GM21381 (cell line): ENCODE measurements around the gene BRSK2.
"Not testable (repeated sequence)": the region's sequence is repeated elsewhere in the genome, so short reads cannot be mapped to it uniquely, and the experiment has no call there.

Source experiments
- ATAC-seq: cut with Tn5 transposase; IDR thresholded peaks from one replicate; pipeline ENCODE4 v1.9.1; 2021; ENCODE audit warnings: mild to moderate bottlenecking, moderate library complexity; ENCODE audit not compliant: unreplicated experiment

BRSK2 gene

GRCh38 chr11:1353383-1354124 lies 36.2 kb upstream of the BRSK2 start:
- ATAC-seq = no peak

- no peak for ATAC-seq
Observed at GRCh38 chr11:1354125-1354938, 35.4 kb upstream of the BRSK2 start.

GRCh38 chr11:1356007-1356435 lies 33.7 kb upstream of the BRSK2 start:
- no peak for ATAC-seq

GRCh38 chr11:1356478-1356960 lies 33.2 kb upstream of the BRSK2 start:
- no peak for ATAC-seq

GRCh38 chr11:1358286-1358685 lies 31.4 kb upstream of the BRSK2 start:
- ATAC-seq = no peak

- not testable (repeated sequence) for ATAC-seq
Observed at GRCh38 chr11:1358931-1359330, 30.8 kb upstream of the BRSK2 start.

GRCh38 chr11:1359556-1359955 lies 30.2 kb upstream of the BRSK2 start:
- no peak for ATAC-seq

- ATAC-seq = no peak
Observed at GRCh38 chr11:1360181-1360834, 29.4 kb upstream of the BRSK2 start.

- no peak for ATAC-seq
Observed at GRCh38 chr11:1360835-1361357, 28.8 kb upstream of the BRSK2 start.

GRCh38 chr11:1361882-1362281 lies 27.9 kb upstream of the BRSK2 start:
- no peak for ATAC-seq

GRCh38 chr11:1367721-1368120 lies 22.0 kb upstream of the BRSK2 start:
- no peak for ATAC-seq

GRCh38 chr11:1368216-1368615 lies 21.5 kb upstream of the BRSK2 start:
- ATAC-seq = no peak

GRCh38 chr11:1368966-1369365 lies 20.8 kb upstream of the BRSK2 start:
- no peak for ATAC-seq

GRCh38 chr11:1369371-1370005 lies 20.2 kb upstream of the BRSK2 start:
- no peak for ATAC-seq

- no peak for ATAC-seq
Observed at GRCh38 chr11:1370186-1371025, 19.3 kb upstream of the BRSK2 start.

- ATAC-seq = no peak
Observed at GRCh38 chr11:1371026-1371325, 18.8 kb upstream of the BRSK2 start.

- ATAC-seq = no peak
Observed at GRCh38 chr11:1371377-1371776, 18.4 kb upstream of the BRSK2 start.

- ATAC-seq = no peak
Observed at GRCh38 chr11:1371836-1372465, 17.8 kb upstream of the BRSK2 start.

GRCh38 chr11:1372660-1373059 lies 17.1 kb upstream of the BRSK2 start:
- no peak for ATAC-seq
